Measurements from ENCODE around the gene INVS.

GRCh38 chr9:100196215-100196614, 97.2 kb downstream of the INVS start:
- TF ChIP-seq ZFP30 (CRISPR knock-in tag; IDR thresholded peaks at IDR 0.05): no peak
- TF ChIP-seq CSRNP3 (CRISPR knock-in tag; IDR thresholded peaks at IDR 0.05): no peak

Measured in SK-N-SH treated with all-trans-retinoic acid at 6 μM for 48 hours (cell line).